Measurements from ENCODE around the gene TKT. TPM values are rescaled to one million over a fixed set of nuclear protein-coding genes. Genes with fewer than 3 reads are reported as not detected.

TKT gene
- total RNA-seq, 1 experiment from 2014 or later = 634 TPM

GRCh38 chr3:53282581-53282980 lies 26.8 kb upstream of the TKT start:
- CTCF ChIA-PET = no interaction called here
- no peak overlapping the region for H3K27ac ChIP-seq (ENCODE audit: low read depth, low read length)

GRCh38 chr3:53278667-53279066 lies 22.8 kb upstream of the TKT start:
- Histone ChIP-seq H3K27ac (ENCODE audit: low read depth, low read length) (no peak overlapping the region), H3K27me3 (ENCODE audit: insufficient read depth, low read length) (no peaks in the 10 kb centered on the region), H4K20me1 (ENCODE audit: insufficient read depth) (no peaks in the 10 kb centered on the region), H3K36me3 (ENCODE audit: control insufficient read depth in 1 of 2, insufficient read depth in 2 of 2, low read length in 2 of 2) (no peaks in the 10 kb centered on the region), H3K4me2 (ENCODE audit: low read length) (no peak overlapping the region), H2AFZ (ENCODE audit: low read depth, low read length, poor library complexity, severe bottlenecking) (no peak overlapping the region), H3K4me1 (ENCODE audit: control insufficient read depth in 1 of 2, insufficient read depth in 2 of 2, low read length in 2 of 2) (no peaks in the 10 kb centered on the region), H3K4me3 (replicated peaks in 1 of 2; ENCODE audit: low read depth in 1 of 2, low read length in 2 of 2) (no peak overlapping the region), H3K9me2 (ENCODE audit: insufficient read depth) (no peaks in the 10 kb centered on the region), H3K9me3 (ENCODE audit: control insufficient read depth in 1 of 2, insufficient read depth in 1 of 2, low read depth in 1 of 2, low read length in 2 of 2) (no peaks in the 10 kb centered on the region), H3K79me2 (ENCODE audit: insufficient read depth, low read length) (no peaks in the 10 kb centered on the region), H3K9ac (ENCODE audit: low read length) (no peak overlapping the region)
- ChIA-PET POLR2A (no interaction called here), RAD21 (ENCODE audit: low non-redundant PET in 1 of 2, low total read pairs in 2 of 2, uncharacterized antibody in 2 of 2, unreplicated experiment in 2 of 2) (no interaction called here), CTCF (no interaction called here)
- no TSS peak for BruUV-seq (replicated peaks)
- DNase-seq (ENCODE audit: low read depth, low spot score) = no peak
- 0 out of 2 replicates have a peak, but pooled peaks have one; percentile 11 for ATAC-seq
- TF ChIP-seq CBX3 (IDR thresholded peaks at IDR 0.05; ENCODE audit: low read depth) (no peak), SP1 (IDR thresholded peaks at IDR 0.05; ENCODE audit: low read depth) (no peak), SRF (IDR thresholded peaks at IDR 0.05; ENCODE audit: low read depth) (no peak)
- intact Hi-C loops (cut with micrococcal nuclease) = no loop called here

More at GRCh38 chr3:53282581-53282980, 26.8 kb upstream of the TKT start:
- ATAC-seq = no peak
- Histone ChIP-seq H3K9ac (ENCODE audit: low read length) (no peak overlapping the region), H3K79me2 (ENCODE audit: insufficient read depth, low read length) (no peaks in the 10 kb centered on the region), H3K4me3 (replicated peaks in 1 of 2; ENCODE audit: low read depth in 1 of 2, low read length in 2 of 2) (no peak overlapping the region), H3K36me3 (ENCODE audit: control insufficient read depth in 1 of 2, insufficient read depth in 2 of 2, low read length in 2 of 2) (peaks cover 7 to 14% of the 10 kb centered on the region in 2 experiments; a peak in 3 of 4 replicates), H2AFZ (ENCODE audit: low read depth, low read length, poor library complexity, severe bottlenecking) (no peak overlapping the region), H3K9me2 (ENCODE audit: insufficient read depth) (no peaks in the 10 kb centered on the region), H3K9me3 (ENCODE audit: control insufficient read depth in 1 of 2, insufficient read depth in 1 of 2, low read depth in 1 of 2, low read length in 2 of 2) (no peaks in the 10 kb centered on the region), H3K4me2 (ENCODE audit: low read length) (no peak overlapping the region), H3K27me3 (ENCODE audit: insufficient read depth, low read length) (no peaks in the 10 kb centered on the region), H4K20me1 (ENCODE audit: insufficient read depth) (no peaks in the 10 kb centered on the region), H3K4me1 (ENCODE audit: control insufficient read depth in 1 of 2, insufficient read depth in 2 of 2, low read length in 2 of 2) (no peaks in the 10 kb centered on the region)
- ChIA-PET RAD21 (ENCODE audit: low non-redundant PET in 1 of 2, low total read pairs in 2 of 2, uncharacterized antibody in 2 of 2, unreplicated experiment in 2 of 2) (interaction anchor here in 1 of 2 experiments (0.7 kb wide), 1 partner anchor 25 kb away, joined by 8 read pairs; no protein-coding TSS in a partner anchor), POLR2A (no interaction called here)
- intact Hi-C loops (cut with micrococcal nuclease) = no loop called here
- BruUV-seq (replicated peaks) = no TSS peak
- DNase-seq (ENCODE audit: low read depth, low spot score) = no peak
- TF ChIP-seq ZBTB33 (IDR thresholded peaks at IDR 0.05; ENCODE audit: extremely low read depth, insufficient replicate concordance, low read length) (no peak), EZH2 (IDR thresholded peaks at IDR 0.05) (no peak)

Measured in HCT116 (cell line).